ENCODE measurements around the gene TSPAN4.

The TSPAN4 gene

GRCh38 chr11:865462-866430, 23.1 kb downstream of the TSPAN4 start:
- Mint-ChIP-seq H3K36me3 (no peaks in the 10 kb centered on the region), H3K27ac (no peak overlapping the region), H3K9me3 (ENCODE audit: low read depth) (no peaks in the 10 kb centered on the region), H3K27me3 (no peaks in the 10 kb centered on the region), H3K4me3 (no peak overlapping the region), H3K4me1 (ENCODE audit: low read depth) (no peaks in the 10 kb centered on the region)

- Mint-ChIP-seq H3K27ac (no peak overlapping the region), H3K9me3 (ENCODE audit: low read depth) (no peaks in the 10 kb centered on the region), H3K27me3 (no peaks in the 10 kb centered on the region), H3K4me3 (no peak overlapping the region), H3K4me1 (ENCODE audit: low read depth) (no peaks in the 10 kb centered on the region), H3K36me3 (no peaks in the 10 kb centered on the region)
Measured at GRCh38 chr11:866481-866880, 23.8 kb downstream of the TSPAN4 start.

GRCh38 chr11:867856-868358, 25.3 kb downstream of the TSPAN4 start:
- Mint-ChIP-seq H3K4me3 (no peak overlapping the region), H3K4me1 (ENCODE audit: low read depth) (no peaks in the 10 kb centered on the region), H3K27me3 (no peaks in the 10 kb centered on the region), H3K9me3 (ENCODE audit: low read depth) (no peaks in the 10 kb centered on the region), H3K27ac (no peak overlapping the region), H3K36me3 (no peaks in the 10 kb centered on the region)

GRCh38 chr11:868394-868793, 25.7 kb downstream of the TSPAN4 start:
- H3K27ac Mint-ChIP-seq = no peak overlapping the region
- H3K36me3 Mint-ChIP-seq = no peaks in the 10 kb centered on the region
- H3K4me1 Mint-ChIP-seq (ENCODE audit: low read depth) = no peaks in the 10 kb centered on the region
- no peaks in the 10 kb centered on the region for H3K9me3 Mint-ChIP-seq (ENCODE audit: low read depth)
- no peak overlapping the region for H3K4me3 Mint-ChIP-seq
- H3K27me3 Mint-ChIP-seq = no peaks in the 10 kb centered on the region

- no peaks in the 10 kb centered on the region for H3K9me3 Mint-ChIP-seq (ENCODE audit: low read depth)
- no peaks in the 10 kb centered on the region for H3K27me3 Mint-ChIP-seq
- H3K36me3 Mint-ChIP-seq = no peaks in the 10 kb centered on the region
- H3K4me1 Mint-ChIP-seq (ENCODE audit: low read depth) = no peaks in the 10 kb centered on the region
- no peak overlapping the region for H3K27ac Mint-ChIP-seq
- no peak overlapping the region for H3K4me3 Mint-ChIP-seq
Measured at GRCh38 chr11:868802-869201, 26.1 kb downstream of the TSPAN4 start.

GRCh38 chr11:869399-870126, 26.9 kb downstream of the TSPAN4 start:
- Mint-ChIP-seq H3K27ac (no peak overlapping the region), H3K4me3 (no peak overlapping the region), H3K9me3 (ENCODE audit: low read depth) (no peaks in the 10 kb centered on the region), H3K4me1 (ENCODE audit: low read depth) (no peaks in the 10 kb centered on the region), H3K27me3 (no peaks in the 10 kb centered on the region), H3K36me3 (no peaks in the 10 kb centered on the region)

GRCh38 chr11:870127-870413, 27.4 kb downstream of the TSPAN4 start:
- no peak overlapping the region for H3K27ac Mint-ChIP-seq
- H3K4me3 Mint-ChIP-seq = no peak overlapping the region
- H3K27me3 Mint-ChIP-seq = no peaks in the 10 kb centered on the region
- H3K4me1 Mint-ChIP-seq (ENCODE audit: low read depth) = no peaks in the 10 kb centered on the region
- H3K36me3 Mint-ChIP-seq = no peaks in the 10 kb centered on the region
- H3K9me3 Mint-ChIP-seq (ENCODE audit: low read depth) = no peaks in the 10 kb centered on the region

GRCh38 chr11:870418-870817, 27.8 kb downstream of the TSPAN4 start:
- Mint-ChIP-seq H3K36me3 (no peaks in the 10 kb centered on the region), H3K27ac (no peak overlapping the region), H3K4me1 (ENCODE audit: low read depth) (no peaks in the 10 kb centered on the region), H3K27me3 (no peaks in the 10 kb centered on the region), H3K4me3 (no peak overlapping the region), H3K9me3 (ENCODE audit: low read depth) (no peaks in the 10 kb centered on the region)

GRCh38 chr11:871472-871871, 28.8 kb downstream of the TSPAN4 start:
- Mint-ChIP-seq H3K9me3 (ENCODE audit: low read depth) (no peaks in the 10 kb centered on the region), H3K4me1 (ENCODE audit: low read depth) (no peaks in the 10 kb centered on the region), H3K4me3 (no peak overlapping the region), H3K27ac (no peak overlapping the region), H3K36me3 (no peaks in the 10 kb centered on the region), H3K27me3 (no peaks in the 10 kb centered on the region)

GRCh38 chr11:872799-873198, 30.1 kb downstream of the TSPAN4 start:
- H3K4me3 Mint-ChIP-seq = no peak overlapping the region
- no peaks in the 10 kb centered on the region for H3K27me3 Mint-ChIP-seq
- H3K4me1 Mint-ChIP-seq (ENCODE audit: low read depth) = no peaks in the 10 kb centered on the region
- H3K27ac Mint-ChIP-seq = no peak overlapping the region
- no peaks in the 10 kb centered on the region for H3K36me3 Mint-ChIP-seq
- no peaks in the 10 kb centered on the region for H3K9me3 Mint-ChIP-seq (ENCODE audit: low read depth)

- H3K27me3 Mint-ChIP-seq = no peaks in the 10 kb centered on the region
Measured at GRCh38 chr11:873706-874105, 31.1 kb downstream of the TSPAN4 start.

GRCh38 chr11:875203-875602, 32.6 kb downstream of the TSPAN4 start:
- peaks cover 2% of the 10 kb centered on the region for H3K36me3 Mint-ChIP-seq

More at GRCh38 chr11:873706-874105, 31.1 kb downstream of the TSPAN4 start:
- no peaks in the 10 kb centered on the region for H3K36me3 Mint-ChIP-seq
- no peak overlapping the region for H3K27ac Mint-ChIP-seq
- no peak overlapping the region for H3K4me3 Mint-ChIP-seq
- H3K4me1 Mint-ChIP-seq (ENCODE audit: low read depth) = no peaks in the 10 kb centered on the region
- H3K9me3 Mint-ChIP-seq (ENCODE audit: low read depth) = no peaks in the 10 kb centered on the region

GRCh38 chr11:875769-876301, 33.2 kb downstream of the TSPAN4 start:
- Mint-ChIP-seq H3K9me3 (ENCODE audit: low read depth) (no peaks in the 10 kb centered on the region), H3K36me3 (peaks cover 2% of the 10 kb centered on the region), H3K27me3 (no peaks in the 10 kb centered on the region), H3K27ac (no peak overlapping the region), H3K4me3 (no peak overlapping the region), H3K4me1 (ENCODE audit: low read depth) (no peaks in the 10 kb centered on the region)

More at GRCh38 chr11:875203-875602, 32.6 kb downstream of the TSPAN4 start:
- no peaks in the 10 kb centered on the region for H3K27me3 Mint-ChIP-seq
- no peaks in the 10 kb centered on the region for H3K9me3 Mint-ChIP-seq (ENCODE audit: low read depth)
- no peak overlapping the region for H3K27ac Mint-ChIP-seq
- no peaks in the 10 kb centered on the region for H3K4me1 Mint-ChIP-seq (ENCODE audit: low read depth)
- H3K4me3 Mint-ChIP-seq = no peak overlapping the region

GRCh38 chr11:876545-876944, 33.9 kb downstream of the TSPAN4 start:
- Mint-ChIP-seq H3K4me3 (no peak overlapping the region), H3K36me3 (peaks cover 2% of the 10 kb centered on the region), H3K4me1 (ENCODE audit: low read depth) (no peaks in the 10 kb centered on the region), H3K27ac (no peak overlapping the region), H3K27me3 (no peaks in the 10 kb centered on the region), H3K9me3 (ENCODE audit: low read depth) (no peaks in the 10 kb centered on the region)

GRCh38 chr11:877565-877964, 34.9 kb downstream of the TSPAN4 start:
- Mint-ChIP-seq H3K27me3 (no peaks in the 10 kb centered on the region), H3K36me3 (peaks cover 7% of the 10 kb centered on the region), H3K4me3 (no peak overlapping the region), H3K4me1 (ENCODE audit: low read depth) (no peaks in the 10 kb centered on the region), H3K27ac (no peak overlapping the region), H3K9me3 (ENCODE audit: low read depth) (no peaks in the 10 kb centered on the region)
